DMS 273 (cell line): ENCODE measurements around the gene RCBTB1.
"Not testable (repeated sequence)": the region's sequence is repeated elsewhere in the genome, so short reads cannot be mapped to it uniquely, and the experiment has no call there.

Source experiments
- DNase-seq: peaks from one replicate; lab custom pipeline; 2025; ENCODE audit not compliant: unreplicated experiment; lab: John Stamatoyannopoulos, UW

The RCBTB1 gene

GRCh38 chr13:49524740-49525501 is 60.4 kb downstream of the RCBTB1 start:
- no peak for DNase-seq

- DNase-seq: no peak
Observed at GRCh38 chr13:49521224-49521623, 64.1 kb downstream of the RCBTB1 start.

GRCh38 chr13:49517461-49517860 is 67.9 kb downstream of the RCBTB1 start:
- peak; percentile 13 for DNase-seq

GRCh38 chr13:49516467-49516866 is 68.9 kb downstream of the RCBTB1 start:
- peak; percentile 48 for DNase-seq

GRCh38 chr13:49512578-49512977 is 72.8 kb downstream of the RCBTB1 start:
- no peak for DNase-seq

- no peak for DNase-seq
Observed at GRCh38 chr13:49503951-49504350, 81.4 kb downstream of the RCBTB1 start.

- DNase-seq: no peak
Observed at GRCh38 chr13:49502954-49503353, 82.4 kb downstream of the RCBTB1 start.

GRCh38 chr13:49499889-49500660 is 85.3 kb downstream of the RCBTB1 start:
- DNase-seq: no peak

- no peak for DNase-seq
Observed at GRCh38 chr13:49498206-49498605, 87.2 kb downstream of the RCBTB1 start.

- DNase-seq: no peak
Observed at GRCh38 chr13:49497272-49497671, 88.1 kb downstream of the RCBTB1 start.

- DNase-seq: not testable (repeated sequence)
Observed at GRCh38 chr13:49496837-49497236, 88.5 kb downstream of the RCBTB1 start.

- DNase-seq: peak; percentile 65
Observed at GRCh38 chr13:49495783-49496762, 89.3 kb downstream of the RCBTB1 start, which contains the start of gene PHF11. PHF11 (plus strand) TSS chr13:49495953; CDS start chr13:49496002, 49 bp downstream.

- peak; percentile 2 for DNase-seq
Observed at GRCh38 chr13:49494645-49495044, 90.7 kb downstream of the RCBTB1 start.

GRCh38 chr13:49488563-49488962 is 96.8 kb downstream of the RCBTB1 start:
- no peak for DNase-seq
